DND-41 (cell line): ENCODE data around the gene LBX2.
"Not testable (repeated sequence)": the region's sequence is repeated elsewhere in the genome, so short reads cannot be mapped to it uniquely, and the experiment has no call there.

ENCODE experiments used
- ATAC-seq: fragments of 200-7000 bp; cut with Tn5 transposase; 3 replicates; pipeline ENCODE4 v1.9.1; 2021; ENCODE audit warnings: low read depth; ENCODE audit not compliant: insufficient read depth
- DNase-seq: peaks from one replicate; pipeline ENCODE4 v3.0.0-alpha.2; 2020
- H2AFZ ChIP-seq: 2 replicates; pipeline ENCODE4 v1.6.0; 2012; ENCODE audit warnings: low read depth, low read length
- H3K27ac ChIP-seq: 2 replicates; pipeline ENCODE4 v1.5.1; 2012; ENCODE audit warnings: low read length, inconsistent platforms
- H3K27me3 ChIP-seq: fragments of 200-600 bp; sonication (generic); 2 replicates; pipeline ENCODE4 v1.6.0; 2012; ENCODE audit warnings: low read length, mild to moderate bottlenecking, inconsistent platforms; ENCODE audit not compliant: insufficient read depth, poor library complexity
- H3K36me3 ChIP-seq: 2 replicates; pipeline ENCODE4 v1.5.1; 2012; ENCODE audit warnings: low read length, inconsistent platforms; ENCODE audit not compliant: insufficient read depth
- H3K4me1 ChIP-seq: 2 replicates; pipeline ENCODE4 v1.5.1; 2012; ENCODE audit warnings: mild to moderate bottlenecking, low read length; ENCODE audit not compliant: insufficient read depth
- H3K4me2 ChIP-seq: 2 replicates; pipeline ENCODE4 v1.6.0; 2012; ENCODE audit warnings: mild to moderate bottlenecking, moderate library complexity, low read length, inconsistent platforms; ENCODE audit not compliant: insufficient read depth
- H3K4me3 ChIP-seq, 2 experiments: fragments of 200-600 bp in 1 of 2; shearing (Covaris generic) in 1 of 2; 2 replicates each; pipeline ENCODE4 v1.5.1; 2012 to 2016; ENCODE audit warnings: inconsistent platforms in 2 of 2, low read length in 2 of 2, mild to moderate bottlenecking in 2 of 2, low read depth in 1 of 2, moderate library complexity in 1 of 2
- H3K79me2 ChIP-seq: 2 replicates; pipeline ENCODE4 v1.6.0; 2012; ENCODE audit warnings: low read length, inconsistent platforms; ENCODE audit not compliant: insufficient read depth
- H3K9ac ChIP-seq: 2 replicates; pipeline ENCODE4 v1.6.0; 2012; ENCODE audit warnings: low read depth, mild to moderate bottlenecking, inconsistent platforms, low read length, moderate library complexity
- H3K9me3 ChIP-seq: 2 replicates; pipeline ENCODE4 v1.5.1; 2012; ENCODE audit warnings: low read length, moderate library complexity, mild to moderate bottlenecking, inconsistent platforms; ENCODE audit not compliant: insufficient read depth, severe bottlenecking
- H4K20me1 ChIP-seq: 2 replicates; pipeline ENCODE4 v1.6.0; 2012; ENCODE audit warnings: low read length; ENCODE audit not compliant: insufficient read depth
- CTCF ChIP-seq: IDR thresholded peaks from 2 replicates; pipeline ENCODE4 v1.5.1; 2012; ENCODE audit warnings: borderline replicate concordance, low read length, moderate library complexity, mild to moderate bottlenecking; ENCODE audit not compliant: poor library complexity, severe bottlenecking; ENCODE audit errors: extremely low read depth
- EZH2 ChIP-seq: IDR thresholded peaks from 3 replicates; pipeline ENCODE4 v1.6.1; 2012; ENCODE audit warnings: borderline replicate concordance, low read depth, mild to moderate bottlenecking, moderate library complexity, low read length, inconsistent platforms; ENCODE audit not compliant: severe bottlenecking

Gene LBX2

GRCh38 chr2:74471332-74472065 lies 27.9 kb downstream of the LBX2 start:
- Histone ChIP-seq H3K79me2 (peaks cover 24% of the 10 kb centered on the region), H3K27ac (peak overlapping the region; percentile 95), H3K9ac (peak overlapping the region; percentile 94), H3K9me3 (no peaks in the 10 kb centered on the region), H2AFZ (peak overlapping the region; percentile 97), H3K36me3 (peaks cover 34% of the 10 kb centered on the region), H3K4me3 (peak overlapping the region; percentile 86 to 92), H4K20me1 (no peaks in the 10 kb centered on the region), H3K27me3 (no peaks in the 10 kb centered on the region), H3K4me2 (peak overlapping the region; percentile 83), H3K4me1 (peaks cover 39% of the 10 kb centered on the region)
- DNase-seq (no peak), ATAC-seq (no peak)
- TF ChIP-seq EZH2 (no peak), CTCF (no peak)

GRCh38 chr2:74470742-74471141 lies 28.7 kb downstream of the LBX2 start:
- Histone ChIP-seq H3K4me2 (peak overlapping the region; percentile 83; the same call in 1 of the 2 replicates), H3K4me1 (peaks cover 44% of the 10 kb centered on the region), H3K9ac (peak overlapping the region; percentile 94; the same call in 1 of the 2 replicates), H3K36me3 (peaks cover 31% of the 10 kb centered on the region), H3K79me2 (peaks cover 29% of the 10 kb centered on the region)
- not testable (repeated sequence) for H4K20me1 ChIP-seq, H3K4me3 ChIP-seq, H3K27ac ChIP-seq, DNase-seq, H3K9me3 ChIP-seq, H2AFZ ChIP-seq, H3K27me3 ChIP-seq, ATAC-seq

GRCh38 chr2:74464406-74464805 lies 35.0 kb downstream of the LBX2 start:
- peaks cover 4% of the 10 kb centered on the region for H4K20me1 ChIP-seq
- no peaks in the 10 kb centered on the region for H3K27me3 ChIP-seq
- H3K4me3 ChIP-seq, result peak overlapping the region; percentile 71 to 93; a peak in 3 of 4 replicates
- peak overlapping the region; percentile 91 for H3K27ac ChIP-seq
- H3K36me3 ChIP-seq, result peaks cover 29% of the 10 kb centered on the region
- peaks cover 34% of the 10 kb centered on the region for H3K79me2 ChIP-seq
- no peak for TF ChIP-seq CTCF
- no peak for TF ChIP-seq EZH2
- H3K9me3 ChIP-seq, result no peaks in the 10 kb centered on the region
- DNase-seq (no peak), ATAC-seq (peak; percentile 18)
- H3K4me2 ChIP-seq, result peak overlapping the region; percentile 93
- peak overlapping the region; percentile 72 for H3K9ac ChIP-seq
- H3K4me1 ChIP-seq, result peaks cover 31% of the 10 kb centered on the region
- H2AFZ ChIP-seq, result peak overlapping the region; percentile 96; the same call in 1 of the 2 replicates

GRCh38 chr2:74462786-74463105 lies 36.7 kb downstream of the LBX2 start:
- H3K4me1 ChIP-seq, result peaks cover 40% of the 10 kb centered on the region
- H4K20me1 ChIP-seq, result peaks cover 4% of the 10 kb centered on the region
- no peak overlapping the region for H3K9ac ChIP-seq
- no peak overlapping the region for H3K4me3 ChIP-seq
- H3K9me3 ChIP-seq, result no peaks in the 10 kb centered on the region
- TF ChIP-seq CTCF (no peak), EZH2 (no peak)
- no peak overlapping the region for H3K4me2 ChIP-seq
- peaks cover 29% of the 10 kb centered on the region for H3K36me3 ChIP-seq
- H3K79me2 ChIP-seq, result peaks cover 44% of the 10 kb centered on the region
- no peaks in the 10 kb centered on the region for H3K27me3 ChIP-seq
- no peak for DNase-seq
- no peak for ATAC-seq
- H2AFZ ChIP-seq, result no peak overlapping the region
- H3K27ac ChIP-seq, result no peak overlapping the region
